GM12891 (cell line): ENCODE measurements around the gene METTL22.

Source experiments
- DNase-seq: peaks from one replicate; pipeline ENCODE4 v3.0.0; 2011; ENCODE audit warnings: low spot score; ENCODE audit not compliant: insufficient read length
- FAIRE-seq: peaks from 2 replicates; lab custom pipeline; 2011; peaks lifted over from hg19 to GRCh38; lab: Jason Lieb, UNC
- PAX5 ChIP-seq: IDR thresholded peaks from 2 replicates; pipeline ENCODE4 v1.6.1; 2011; ENCODE audit warnings: low read length, moderate library complexity, mild to moderate bottlenecking; ENCODE audit not compliant: insufficient read depth, severe bottlenecking
- POLR2A ChIP-seq: IDR thresholded peaks from 2 replicates; pipeline ENCODE4 v1.6.1; 2011; ENCODE audit warnings: low read depth, low read length, control low read depth
- POLR2AphosphoS5 ChIP-seq: IDR thresholded peaks from 2 replicates; pipeline ENCODE4 v1.6.1; 2011; ENCODE audit warnings: low read depth, low read length, control low read depth
- POU2F2 ChIP-seq: IDR thresholded peaks from 2 replicates; pipeline ENCODE4 v1.6.1; 2011; ENCODE audit warnings: low read depth, mild to moderate bottlenecking, control low read depth, low read length, moderate library complexity
- SPI1 ChIP-seq: IDR thresholded peaks from 2 replicates; pipeline ENCODE4 v1.6.1; 2011; ENCODE audit warnings: low read depth, low read length, control low read depth
- TAF1 ChIP-seq: IDR thresholded peaks from 2 replicates; pipeline ENCODE4 v1.6.1; 2011; ENCODE audit warnings: low read depth, low read length, control low read depth

Gene METTL22

GRCh38 chr16:8686031-8686621, 64.6 kb downstream of the METTL22 start:
- no peak for TF ChIP-seq POU2F2
- TF ChIP-seq TAF1 = no peak
- no peak for TF ChIP-seq PAX5
- no peak for TF ChIP-seq POLR2A
- no peak for TF ChIP-seq SPI1
- TF ChIP-seq POLR2AphosphoS5 = no peak
- no peak for DNase-seq
- FAIRE-seq = no peak

GRCh38 chr16:8686879-8687278, 65.4 kb downstream of the METTL22 start:
- FAIRE-seq (no peak), DNase-seq (no peak)

GRCh38 chr16:8689686-8690085, 68.2 kb downstream of the METTL22 start:
- DNase-seq = no peak
- no peak for FAIRE-seq
- TF ChIP-seq POLR2AphosphoS5 (no peak), POLR2A (no peak), PAX5 (no peak)

More at GRCh38 chr16:8686879-8687278, 65.4 kb downstream of the METTL22 start:
- TF ChIP-seq TAF1 = no peak
- TF ChIP-seq POU2F2 = no peak
- no peak for TF ChIP-seq SPI1
- TF ChIP-seq POLR2AphosphoS5 = no peak
- no peak for TF ChIP-seq POLR2A
- TF ChIP-seq PAX5 = no peak

GRCh38 chr16:8691728-8692127, 70.2 kb downstream of the METTL22 start:
- FAIRE-seq = no peak
- TF ChIP-seq POLR2A = no peak
- no peak for TF ChIP-seq POLR2AphosphoS5
- TF ChIP-seq PAX5 = no peak
- no peak for TF ChIP-seq TAF1
- TF ChIP-seq POU2F2 = no peak
- no peak for TF ChIP-seq SPI1
- no peak for DNase-seq

GRCh38 chr16:8694795-8695728, 73.6 kb downstream of the METTL22 start:
- FAIRE-seq = no peak
- DNase-seq = no peak
- TF ChIP-seq TAF1 (no peak), POLR2AphosphoS5 (no peak), POLR2A (no peak), SPI1 (no peak), PAX5 (no peak), POU2F2 (no peak)

- FAIRE-seq = no peak
- TF ChIP-seq POU2F2 (no peak), SPI1 (no peak), POLR2AphosphoS5 (no peak), PAX5 (no peak), TAF1 (no peak), POLR2A (no peak)
- no peak for DNase-seq
These were observed 75.4 kb downstream of the METTL22 start for GRCh38 chr16:8696880-8697279.

GRCh38 chr16:8697965-8698364, 76.5 kb downstream of the METTL22 start:
- FAIRE-seq (no peak), DNase-seq (no peak)
- TF ChIP-seq POLR2AphosphoS5 (no peak), POU2F2 (no peak), PAX5 (no peak), TAF1 (no peak), SPI1 (no peak), POLR2A (no peak)
